Measurements from ENCODE around the gene GRM7.

The GRM7 gene

DNA sequence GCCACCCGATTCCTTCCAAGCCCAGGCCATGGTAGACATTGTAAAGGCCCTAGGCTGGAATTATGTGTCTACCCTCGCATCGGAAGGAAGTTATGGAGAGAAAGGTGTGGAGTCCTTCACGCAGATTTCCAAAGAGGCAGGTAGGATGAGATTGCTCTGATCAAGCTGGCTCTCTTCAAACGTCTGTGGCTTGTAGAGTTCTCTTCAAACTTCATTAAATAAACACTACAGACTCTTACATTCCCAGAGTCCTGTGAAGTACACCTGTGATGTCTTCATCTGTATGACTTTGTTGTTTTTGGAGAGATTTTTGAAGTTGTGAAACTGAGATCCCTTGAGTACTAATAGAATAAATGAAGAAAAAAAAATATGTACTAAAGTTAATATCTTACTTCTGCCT is 285.6 kb downstream of the GRM7 start:
- no peak for DNase-seq (ENCODE audit: low read depth)

DNA sequence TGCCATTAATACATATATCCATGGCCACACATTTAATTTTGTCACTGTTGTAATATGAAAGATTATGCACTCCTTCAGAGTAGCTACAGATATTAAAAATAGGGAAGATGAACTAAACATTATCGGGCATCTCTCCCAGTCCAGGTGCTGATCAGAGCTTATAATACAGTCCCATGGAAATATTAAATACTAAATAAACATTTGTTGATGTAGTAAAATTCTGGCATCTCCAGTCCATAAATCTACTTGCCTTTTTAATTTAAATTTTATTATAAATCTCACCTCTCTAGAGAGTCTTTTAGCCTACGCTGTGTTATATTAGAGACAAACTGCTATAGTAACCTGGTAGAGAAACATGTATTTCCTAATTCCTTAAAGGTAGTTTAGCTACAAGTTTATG is 297.6 kb downstream of the GRM7 start:
- no peak for DNase-seq (ENCODE audit: low read depth)

- no peak for DNase-seq (ENCODE audit: low read depth)
Observed at GRCh38 chr3:7160689-7161088, 299.8 kb downstream of the GRM7 start.

DNA sequence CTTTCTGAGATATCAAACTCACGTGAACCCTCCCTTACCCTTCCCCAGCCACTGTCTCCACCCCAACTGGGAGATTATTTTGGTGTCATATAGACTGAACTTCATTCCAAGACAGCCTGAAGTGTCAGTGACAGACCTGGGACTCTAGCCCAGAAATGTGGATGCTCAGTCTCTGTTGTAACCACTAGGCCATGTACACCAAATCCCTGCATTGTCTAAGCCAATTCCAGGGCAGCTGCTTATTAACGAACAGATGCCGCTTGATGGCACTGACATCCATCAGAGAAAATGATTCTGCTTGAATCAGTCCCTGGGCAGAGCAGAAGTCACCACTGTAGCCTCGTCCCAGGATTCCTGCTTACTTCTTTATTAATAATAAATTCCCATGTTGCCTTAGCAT is 305.5 kb downstream of the GRM7 start:
- DNase-seq (ENCODE audit: low read depth) = no peak

- no peak for DNase-seq (ENCODE audit: low read depth)
Observed at GRCh38 chr3:7171493-7171892, 310.6 kb downstream of the GRM7 start.

GRCh38 chr3:7172996-7173395 is 312.1 kb downstream of the GRM7 start:
- DNase-seq (ENCODE audit: low read depth) = no peak

DNA sequence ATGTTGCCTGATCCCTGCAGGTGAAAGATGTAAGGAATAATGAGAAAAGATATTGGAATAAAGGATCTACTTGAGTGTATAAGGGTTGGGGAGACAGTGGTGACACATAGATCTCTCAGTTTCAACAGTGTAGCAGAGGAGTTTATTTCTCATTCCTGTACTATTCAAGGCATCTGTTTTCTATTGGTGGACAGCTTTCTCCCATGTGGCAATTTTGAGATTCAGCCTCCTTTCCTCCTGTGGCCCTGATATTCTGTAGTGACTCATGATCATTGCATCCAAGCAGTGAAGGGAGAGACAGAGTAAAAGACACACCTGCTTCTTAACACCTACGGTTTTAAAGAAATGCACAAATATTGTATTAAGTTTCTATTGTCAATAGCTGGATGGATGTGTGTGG is 327.6 kb downstream of the GRM7 start:
- DNase-seq (ENCODE audit: low read depth) = no peak

DNA sequence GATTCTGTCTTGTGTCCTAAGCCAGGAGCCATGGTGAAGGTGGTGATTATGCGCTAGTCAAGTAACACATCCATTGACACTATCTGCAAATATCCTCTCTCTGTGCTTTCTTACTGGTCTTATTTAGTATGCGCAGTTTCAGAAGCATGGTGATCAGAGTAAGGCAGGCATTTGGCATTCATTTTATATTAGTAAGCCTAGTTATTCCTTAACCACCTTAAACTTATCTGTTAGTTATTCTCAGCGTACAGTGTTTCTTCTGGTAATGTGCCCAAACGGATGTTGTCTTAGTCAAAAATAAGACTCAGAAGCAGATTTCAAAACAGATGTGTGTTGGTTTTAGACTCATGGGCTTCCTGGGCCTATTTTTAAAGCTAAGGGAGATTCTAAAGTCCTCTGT is 329.2 kb downstream of the GRM7 start:
- DNase-seq (ENCODE audit: low read depth) = no peak

GRCh38 chr3:7193269-7193668 is 332.4 kb downstream of the GRM7 start:
- DNase-seq (ENCODE audit: low read depth) = no peak

DNA sequence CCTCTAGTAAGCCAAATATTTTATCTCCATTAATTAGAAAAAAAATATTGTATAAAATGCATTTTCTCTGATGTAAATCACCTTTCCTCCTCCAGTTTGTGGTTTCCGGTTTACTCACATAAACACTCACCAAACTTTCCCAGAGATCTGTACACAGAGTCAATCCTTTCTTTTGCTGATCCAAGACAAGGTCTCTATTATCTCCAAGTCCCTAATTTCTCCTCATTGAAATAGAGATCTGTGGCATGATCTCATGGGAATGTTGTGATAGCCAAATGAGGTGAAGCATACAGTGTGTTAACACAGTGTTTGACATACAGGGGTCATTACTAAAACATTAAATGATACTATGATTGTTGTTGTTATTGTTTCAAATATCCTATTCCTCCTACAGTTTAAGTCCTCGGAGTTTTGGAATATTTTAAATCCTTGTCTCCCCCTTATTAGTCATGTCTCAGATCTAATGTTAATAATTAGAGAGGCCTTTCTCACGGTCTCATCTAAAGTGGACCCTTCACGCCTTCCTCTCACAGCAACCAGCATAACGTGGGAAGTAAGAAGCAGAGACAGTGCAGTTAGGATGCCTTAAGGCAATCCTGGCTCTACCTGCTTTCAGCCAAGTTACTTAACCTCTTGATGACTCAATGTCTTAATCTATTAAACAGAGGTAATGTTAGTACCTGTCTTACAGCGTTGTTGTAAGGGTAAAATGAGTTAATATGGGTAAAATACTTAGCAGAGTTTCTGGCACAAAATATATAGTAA is 333.3 kb downstream of the GRM7 start:
- no peak for DNase-seq (ENCODE audit: low read depth)

- DNase-seq (ENCODE audit: low read depth) = no peak
Observed at GRCh38 chr3:7195934-7196333, 335.0 kb downstream of the GRM7 start.

DNA sequence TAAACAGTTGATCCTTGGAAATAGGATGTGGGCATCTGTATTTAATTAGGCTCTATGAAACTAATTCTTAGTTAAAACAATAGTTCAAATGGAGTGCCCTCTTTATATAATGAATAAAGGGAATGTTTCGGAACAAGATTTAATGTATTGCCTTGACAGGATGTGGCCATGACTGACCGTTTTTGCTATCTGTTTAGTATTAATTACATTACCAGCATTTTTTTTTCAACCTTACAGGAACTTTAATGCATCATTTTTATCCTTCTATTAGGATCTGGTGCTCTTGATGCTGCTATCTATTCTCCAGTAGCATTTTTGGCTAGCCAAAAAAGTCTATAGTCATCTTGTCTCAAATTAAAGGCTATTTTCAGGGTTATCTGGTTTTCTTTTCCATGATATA is 340.9 kb downstream of the GRM7 start:
- DNase-seq (ENCODE audit: low read depth) = no peak

DNA sequence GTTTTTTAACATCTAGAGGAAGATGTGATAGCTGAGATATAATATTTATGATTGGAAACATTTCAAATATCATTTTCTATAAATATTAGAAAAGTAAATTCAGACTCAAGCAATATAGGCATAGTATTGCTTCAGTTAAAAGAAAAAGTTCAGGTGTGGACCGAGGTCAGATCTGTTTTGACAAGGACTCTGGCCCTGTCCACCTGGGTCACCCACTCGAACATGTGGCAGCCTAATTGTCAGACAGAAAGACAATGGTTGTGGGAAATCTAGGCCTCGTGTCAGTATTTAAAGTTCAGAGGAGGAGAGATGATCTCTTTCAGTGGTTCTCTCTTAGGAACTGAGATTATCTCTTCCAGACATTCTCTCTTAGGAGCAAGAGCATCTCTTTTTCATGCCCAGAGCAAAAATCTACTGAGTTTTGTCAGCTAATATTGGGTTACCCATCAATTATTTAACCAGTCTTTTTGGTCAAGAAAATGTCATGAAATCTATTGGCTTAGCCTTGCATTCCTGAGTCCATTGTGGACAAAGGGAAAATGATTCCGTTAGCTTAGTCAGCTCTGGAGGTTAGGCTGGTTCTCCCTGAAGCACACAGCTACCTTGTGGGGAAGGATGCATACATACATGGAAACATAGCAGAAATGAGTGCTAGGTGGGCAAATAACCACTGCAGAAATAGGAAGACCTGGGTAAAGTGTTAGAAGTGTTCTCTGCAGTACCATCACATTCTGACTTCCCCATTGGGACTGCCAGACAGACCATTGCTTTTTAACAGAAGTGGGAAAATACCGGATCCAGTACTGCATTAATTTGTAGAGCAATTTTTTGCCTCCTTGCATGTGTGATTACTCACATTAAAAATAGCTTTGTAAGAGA is 343.3 kb downstream of the GRM7 start:
- DNase-seq (ENCODE audit: low read depth) = no peak

DNA sequence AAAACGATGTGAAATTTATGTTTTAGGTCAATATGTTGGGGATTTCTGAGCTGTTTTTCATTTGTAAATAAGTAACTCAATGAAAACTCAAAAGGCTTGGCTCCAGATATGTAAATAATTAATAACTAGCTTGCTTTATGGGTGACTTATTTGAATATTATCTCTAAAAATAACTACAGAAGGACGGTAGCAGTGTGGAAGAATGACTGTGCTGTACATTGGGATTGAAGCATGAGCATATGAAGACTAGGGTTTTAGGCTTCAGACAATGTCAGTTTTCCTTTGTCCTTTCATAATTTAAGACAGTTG is 343.9 kb downstream of the GRM7 start:
- no peak for DNase-seq (ENCODE audit: low read depth)

DNA sequence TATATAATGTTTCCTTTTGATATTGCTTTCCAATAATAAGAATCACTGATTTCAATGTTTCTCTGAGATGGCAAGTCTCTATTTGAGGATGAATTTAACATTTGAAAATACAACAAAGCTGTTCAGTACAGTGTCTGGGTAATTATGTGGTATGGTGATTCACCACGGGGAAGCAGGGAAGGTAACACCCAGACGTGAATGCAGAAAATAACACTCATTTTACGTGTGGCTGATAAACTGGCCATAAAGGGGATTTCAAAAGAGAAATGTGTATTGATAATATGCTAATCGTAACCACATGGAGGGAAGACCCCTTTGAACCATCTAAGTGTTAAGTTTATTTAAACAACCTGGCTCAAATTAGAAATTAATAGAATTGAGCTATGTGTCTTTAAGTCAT is 344.6 kb downstream of the GRM7 start:
- DNase-seq (ENCODE audit: low read depth) = no peak

GRCh38 chr3:7205962-7206361 is 345.0 kb downstream of the GRM7 start:
- no peak for DNase-seq (ENCODE audit: low read depth)

DNA sequence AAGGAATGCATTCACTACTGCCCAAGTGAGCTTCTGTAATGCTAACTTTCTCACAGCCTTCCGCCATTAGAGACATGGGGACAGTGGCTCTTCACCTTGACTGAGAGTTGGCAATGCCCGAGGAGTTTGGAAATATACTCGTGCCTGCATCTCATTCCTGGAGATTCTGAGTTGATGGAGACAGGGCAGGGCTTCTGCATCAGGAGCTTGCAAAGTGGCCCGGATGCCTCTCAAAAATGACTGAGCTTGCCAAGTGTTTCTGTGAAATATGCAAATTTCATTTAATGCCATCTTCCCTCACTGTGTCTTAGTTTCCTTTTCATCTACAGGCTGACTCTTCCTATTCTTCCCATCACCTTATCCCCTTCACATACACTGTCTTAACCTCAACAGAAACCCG is 346.2 kb downstream of the GRM7 start:
- DNase-seq (ENCODE audit: low read depth) = no peak

DNA sequence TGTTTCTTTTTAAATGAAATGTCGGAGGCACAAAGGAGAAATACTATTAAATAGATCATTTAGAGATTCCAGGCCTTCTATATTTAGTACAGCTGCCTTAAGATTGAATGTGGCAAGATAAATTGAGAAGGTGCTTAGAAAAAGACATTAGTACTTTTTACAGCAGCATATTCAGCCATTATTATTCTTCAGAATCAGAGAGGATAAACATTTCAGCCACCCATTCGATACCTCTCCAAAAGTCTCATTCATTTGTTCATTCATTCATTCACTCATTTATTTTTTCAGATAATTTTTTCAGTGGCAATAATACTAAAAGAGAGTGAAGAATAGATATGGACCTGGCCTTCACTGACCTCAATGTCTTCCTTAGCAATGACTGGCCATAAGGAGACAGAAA is 347.0 kb downstream of the GRM7 start:
- no peak for DNase-seq (ENCODE audit: low read depth)

DNA sequence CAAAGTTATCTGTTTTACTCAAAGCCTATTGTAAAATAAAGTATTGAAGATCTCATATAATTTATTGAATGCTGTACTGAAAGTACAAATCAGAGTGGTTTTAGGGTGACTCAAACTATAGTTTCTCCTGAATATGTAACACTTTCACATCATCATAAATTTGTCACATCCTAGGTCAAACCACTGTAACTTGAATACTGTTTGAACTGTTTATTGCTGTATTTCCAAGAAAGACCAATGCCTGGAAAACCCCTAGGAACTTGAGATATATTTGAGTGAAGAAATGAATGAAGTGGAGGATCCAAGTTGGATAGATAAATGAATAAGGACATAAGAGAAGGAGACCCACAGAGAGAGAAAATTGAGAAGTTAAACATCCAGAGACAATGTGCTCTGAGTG is 348.2 kb downstream of the GRM7 start:
- no peak for DNase-seq (ENCODE audit: low read depth)

DNA sequence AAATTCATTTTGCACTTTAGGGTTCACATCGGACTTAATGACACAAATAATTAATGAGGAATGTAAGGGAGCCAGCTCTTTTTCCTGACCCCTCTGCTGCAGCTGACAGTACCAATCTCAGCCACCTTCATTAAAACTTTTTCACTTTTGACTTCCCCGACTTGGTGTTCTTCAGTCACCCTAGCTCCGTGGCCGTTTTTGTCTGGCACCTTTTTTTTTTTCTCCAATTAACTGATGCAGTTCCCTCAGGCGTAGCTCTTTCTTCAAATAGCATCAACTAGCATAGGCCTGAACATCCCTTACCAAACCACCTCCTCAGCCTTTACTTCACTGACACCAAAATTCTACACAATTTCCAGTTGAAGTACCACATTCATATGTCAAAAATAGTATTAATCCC is 350.8 kb downstream of the GRM7 start:
- no peak for DNase-seq (ENCODE audit: low read depth)

DNA sequence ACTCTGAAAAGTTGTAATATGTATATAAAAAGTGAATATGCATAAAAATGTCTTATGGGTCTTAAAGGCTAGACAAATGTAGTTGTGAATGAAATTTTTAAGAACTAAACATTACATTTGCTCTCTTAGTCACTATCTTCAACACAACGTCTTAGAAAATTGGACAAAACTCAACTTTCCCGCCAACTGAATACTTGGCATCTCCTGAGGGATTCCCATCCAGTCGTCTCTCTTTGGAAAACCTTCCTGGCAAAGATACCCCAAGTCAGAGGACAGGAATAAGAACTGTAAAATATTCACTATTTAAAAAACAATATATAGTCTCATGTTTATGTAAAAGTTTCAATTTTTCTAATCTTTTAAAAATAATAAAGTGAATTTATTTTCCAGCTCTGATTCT is 354.8 kb downstream of the GRM7 start:
- no peak for DNase-seq (ENCODE audit: low read depth)

GRCh38 chr3:7226393-7226792 is 365.5 kb downstream of the GRM7 start:
- DNase-seq (ENCODE audit: low read depth) = no peak

- DNase-seq (ENCODE audit: low read depth) = no peak
Observed at GRCh38 chr3:7238565-7239295, 377.8 kb downstream of the GRM7 start.
